MM.1S (cell line): ENCODE measurements around the gene KCNN1.

Experiments
- CTCF ChIP-seq: fragments of 300-600 bp; sonication (generic); IDR thresholded peaks from 2 replicates; pipeline ENCODE4 v1.5.1; 2016; ENCODE audit warnings: antibody characterized with exemption, low read length, mixed read lengths
- EZH2 ChIP-seq: fragments of 300-600 bp; sonication (generic); optimal IDR thresholded peaks from 2 replicates; pipeline ENCODE3; 2017; ENCODE audit warnings: low read depth, mild to moderate bottlenecking, antibody characterized with exemption, low read length, mixed read lengths
- EZH2phosphoT487 ChIP-seq: fragments of 300-600 bp; sonication (generic); IDR thresholded peaks from 2 replicates; pipeline ENCODE4 v1.6.1; 2018; ENCODE audit warnings: antibody characterized with exemption, low read length

GRCh38 chr19:17999684-18000479 lies 33.0 kb downstream of the KCNN1 start:
- TF ChIP-seq CTCF (no peak), EZH2 (no peak), EZH2phosphoT487 (no peak)
